T follicular helper cell (primary cell): ENCODE measurements around the gene MAP3K7.
A peak's percentile ranks its signal among the peaks of the same experiment; 100 is the strongest.

Source experiments
- DNase-seq: peaks from one replicate; pipeline ENCODE4 v3.0.0-alpha.2; 2020; ENCODE audit warnings: low read depth
- total RNA-seq, 2 experiments: gene quantifications; one replicate each; lab custom pipeline; 2026; lab: John Stamatoyannopoulos, UW

MAP3K7 gene
- 66.7 to 82.1 reads per million in 2 experiments for total RNA-seq

- DNase-seq = peak; percentile 89
Observed at GRCh38 chr6:90586836-90587638, at the start of gene MAP3K7. Gene MAP3K7 (minus strand): TSS chr6:90587072. CDS start chr6:90586883, 189 bp downstream.

DNA sequence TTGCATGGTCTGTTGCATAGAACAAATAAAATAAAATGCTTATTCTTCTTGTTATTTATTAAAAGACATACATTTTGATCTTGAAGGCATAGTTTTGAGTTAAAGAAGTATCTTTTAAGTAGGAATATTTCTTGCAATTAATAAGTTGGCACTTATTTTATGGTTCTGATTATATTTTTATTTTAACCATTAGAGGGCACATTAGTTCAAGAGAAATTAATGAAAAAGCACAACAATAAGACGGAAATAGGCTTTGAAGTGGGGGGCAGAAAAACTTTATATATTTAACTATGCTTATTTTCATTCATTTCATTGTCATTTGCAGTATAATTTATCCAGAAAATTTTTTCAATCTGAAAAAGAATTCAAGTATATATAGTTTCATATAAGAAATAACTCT is 44.2 kb upstream of the MAP3K7 start:
- DNase-seq = no peak

DNA sequence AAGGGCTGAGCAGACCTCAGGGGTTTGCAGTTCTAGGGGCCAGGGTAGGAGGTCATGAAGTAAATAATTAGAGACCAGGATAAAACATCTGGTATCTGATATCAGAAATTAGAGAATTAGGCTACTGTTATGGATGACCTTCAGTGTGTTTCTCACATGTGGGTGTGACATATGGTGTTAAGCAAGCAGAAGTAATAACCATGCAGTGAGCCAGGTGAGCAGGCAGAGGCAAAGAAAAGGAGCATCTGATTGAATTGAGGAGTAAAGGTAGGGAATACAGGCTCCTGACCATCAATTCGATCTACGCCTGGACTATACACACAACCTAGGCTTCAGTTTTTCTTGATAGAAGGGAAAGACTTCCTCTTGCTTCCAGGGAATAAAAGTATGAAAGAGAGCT is 34.7 kb upstream of the MAP3K7 start:
- DNase-seq = no peak

GRCh38 chr6:90619221-90619620 is 32.3 kb upstream of the MAP3K7 start:
- DNase-seq = no peak

DNA sequence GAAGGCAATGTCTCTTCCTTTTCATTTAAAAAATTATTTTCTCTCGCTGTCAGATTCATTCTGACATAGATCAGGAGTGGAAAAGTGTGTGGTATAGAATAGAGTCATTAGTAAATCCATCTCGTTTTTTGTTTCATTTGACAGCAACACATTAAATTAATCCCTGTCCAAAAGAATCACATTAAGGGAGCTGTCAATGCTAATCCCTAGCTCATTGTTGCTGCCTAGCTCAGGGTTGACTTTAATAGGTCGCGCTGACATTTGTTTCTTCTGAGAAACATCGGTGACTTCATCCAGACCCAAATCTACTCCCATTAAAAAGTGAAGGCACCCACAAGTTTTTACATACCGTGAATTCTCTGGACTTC is 25.4 kb upstream of the MAP3K7 start:
- no peak for DNase-seq

GRCh38 chr6:90611543-90612312 is 24.9 kb upstream of the MAP3K7 start:
- no peak for DNase-seq

DNA sequence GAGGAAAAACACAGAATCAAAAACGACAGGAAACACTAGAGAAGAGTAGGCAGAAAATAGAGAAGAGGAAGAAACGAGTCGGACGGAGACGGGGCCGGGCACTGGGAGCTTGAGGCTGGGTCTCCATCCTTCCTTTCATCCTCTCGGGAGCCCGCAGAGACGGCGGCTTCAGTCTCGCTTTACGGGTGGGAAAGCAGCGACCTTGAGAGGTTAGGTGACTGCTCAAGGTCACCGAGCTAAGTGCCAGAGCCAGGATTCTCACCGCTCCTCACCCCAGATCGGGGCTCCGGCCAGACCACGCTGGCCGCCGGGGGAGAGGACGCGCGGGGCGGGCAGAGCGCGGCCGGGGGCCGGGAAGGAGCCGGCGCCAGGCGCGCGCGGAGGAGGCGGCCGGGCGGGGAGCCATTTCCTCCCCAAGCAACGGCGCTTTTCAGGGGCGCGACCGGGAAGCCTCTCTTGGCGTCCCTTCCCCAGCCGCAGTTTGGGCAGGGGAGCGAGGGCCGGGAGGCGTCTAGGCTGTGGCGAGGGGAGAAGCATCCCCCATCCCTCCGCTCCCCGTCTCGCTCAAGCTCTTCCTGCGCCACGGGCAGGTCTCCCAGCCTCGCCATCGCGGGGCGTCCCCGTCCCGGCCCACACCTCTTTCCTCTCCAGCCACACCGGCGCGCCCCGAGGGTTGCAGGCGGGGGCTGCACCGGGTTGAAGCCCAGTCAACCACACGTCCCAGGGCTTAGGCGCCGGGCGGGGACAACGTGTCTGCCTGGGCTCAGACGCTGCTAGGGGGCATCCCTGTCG is 24.1 kb upstream of the MAP3K7 start:
- DNase-seq = no peak

- DNase-seq = no peak
Observed at GRCh38 chr6:90610301-90610750, 23.5 kb upstream of the MAP3K7 start.

DNA sequence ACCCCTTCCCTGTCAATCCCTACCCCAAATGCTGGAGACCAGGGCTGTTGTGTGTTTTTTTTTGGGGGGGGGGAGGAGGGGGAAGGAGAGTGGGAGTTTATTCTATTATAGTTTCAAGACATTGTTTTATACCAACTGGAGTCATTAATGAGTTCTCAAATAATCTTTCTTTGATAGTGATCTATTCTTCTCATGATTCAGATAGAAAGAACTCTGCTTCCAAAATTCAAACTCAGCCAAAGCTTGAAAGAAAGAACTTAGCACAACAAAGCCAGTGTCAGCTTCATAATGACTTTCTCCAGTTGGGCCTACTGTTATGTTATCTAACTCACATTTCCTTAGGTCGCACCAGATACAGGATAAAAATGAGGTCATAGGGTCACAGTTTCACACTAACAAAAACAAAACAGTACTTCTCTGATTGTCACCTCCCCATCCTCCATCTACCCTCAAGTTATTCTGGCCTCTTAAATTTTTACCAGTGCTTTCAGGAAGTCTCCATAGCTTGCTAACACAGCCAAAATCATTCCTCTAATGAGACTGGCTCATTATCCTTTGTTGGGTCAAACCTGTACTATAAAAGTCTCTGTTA is 19.0 kb upstream of the MAP3K7 start:
- DNase-seq = no peak

DNA sequence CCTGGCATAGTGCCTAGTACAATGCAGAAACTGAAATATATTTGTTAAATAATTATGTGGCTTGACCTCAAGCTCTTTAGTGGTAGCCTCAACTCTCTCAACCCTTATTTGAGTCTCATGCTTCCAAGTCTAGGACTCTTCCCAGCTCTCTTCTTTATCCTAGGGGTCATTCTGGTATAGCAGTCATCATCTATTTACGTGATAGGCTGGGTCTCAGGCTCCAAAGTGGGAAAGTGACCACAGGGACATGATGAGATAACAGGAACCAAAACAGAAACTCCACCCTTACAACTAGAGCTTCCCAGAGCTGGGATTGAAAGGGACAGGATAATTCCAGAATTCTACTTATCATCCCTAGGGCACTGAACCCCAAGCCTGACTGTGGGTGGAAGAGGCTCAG is 17.7 kb upstream of the MAP3K7 start:
- no peak for DNase-seq

- DNase-seq = no peak
Observed at GRCh38 chr6:90599151-90599550, 12.3 kb upstream of the MAP3K7 start.

DNA sequence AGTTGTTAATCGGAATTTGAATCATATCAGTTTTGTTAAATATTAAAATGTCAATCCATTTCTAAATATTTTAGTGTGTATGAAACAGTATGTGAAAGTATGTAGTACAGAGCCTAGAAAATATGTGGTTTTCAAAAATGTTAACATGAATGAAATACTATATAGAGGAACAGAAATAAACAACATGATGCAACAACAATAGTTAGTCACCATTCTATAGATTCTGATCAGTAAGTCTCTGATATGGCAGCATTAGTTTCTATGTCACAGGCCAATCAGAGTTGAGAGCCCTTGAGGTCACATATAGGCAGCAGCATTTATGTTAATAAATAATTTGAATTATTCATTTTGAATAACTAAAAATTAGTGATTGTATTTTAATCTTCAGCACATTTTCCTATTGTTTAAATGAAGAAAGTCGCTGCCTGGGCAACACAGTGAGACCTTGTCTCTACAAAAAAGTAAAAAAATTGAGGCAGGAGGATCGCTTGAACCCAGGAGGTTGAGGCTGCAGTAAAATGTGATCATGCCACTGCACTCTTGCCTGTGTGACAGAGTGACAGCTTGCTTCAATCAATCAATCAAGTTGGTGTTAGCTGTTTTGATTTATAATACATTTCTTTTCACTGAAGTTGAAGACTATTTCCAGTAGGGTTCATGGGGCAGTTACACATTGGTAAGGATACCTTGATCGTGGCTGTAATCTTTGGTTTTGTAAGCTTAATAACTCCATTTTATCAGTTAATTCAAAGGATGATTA is 11.5 kb upstream of the MAP3K7 start:
- no peak for DNase-seq

- no peak for DNase-seq
Observed at GRCh38 chr6:90596967-90597539, 10.2 kb upstream of the MAP3K7 start.

GRCh38 chr6:90595854-90596253 is 9.0 kb upstream of the MAP3K7 start:
- DNase-seq = no peak

GRCh38 chr6:90586546-90586835 is 381 bp downstream of the MAP3K7 start:
- DNase-seq = no peak

DNA sequence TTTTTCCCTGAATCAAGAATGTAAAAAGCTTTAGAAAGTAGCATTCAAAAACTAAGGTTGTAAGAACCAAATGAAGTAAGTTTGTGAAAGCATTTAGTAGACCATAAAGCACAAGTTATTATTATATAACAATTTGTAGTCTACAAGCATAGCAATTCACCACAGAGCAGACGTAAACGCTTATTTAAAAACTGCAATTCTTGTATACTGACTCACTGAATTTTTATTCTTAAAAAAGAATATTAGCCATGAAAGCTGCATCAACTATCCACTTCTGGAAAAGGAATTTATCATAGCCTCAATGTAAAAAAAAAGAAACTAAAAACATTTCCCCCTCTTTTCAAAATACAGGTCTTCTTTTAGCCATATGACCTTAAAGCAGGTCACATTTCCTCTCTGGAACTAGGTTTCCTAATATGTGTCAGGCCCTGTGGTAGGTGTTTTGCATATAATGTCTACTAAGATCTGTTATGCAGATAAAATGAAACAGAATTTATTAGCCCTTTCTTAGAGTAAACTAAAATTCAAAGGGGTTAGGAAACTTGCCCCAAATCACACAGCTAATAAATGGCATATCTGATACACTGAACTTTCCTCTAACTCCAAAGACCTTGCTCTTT is 2.1 kb downstream of the MAP3K7 start:
- no peak for DNase-seq

- DNase-seq = no peak
Observed at GRCh38 chr6:90583836-90584481, 2.9 kb downstream of the MAP3K7 start.

- DNase-seq = no peak
Observed at GRCh38 chr6:90583179-90583835, 3.6 kb downstream of the MAP3K7 start.

- no peak for DNase-seq
Observed at GRCh38 chr6:90581146-90581545, 5.7 kb downstream of the MAP3K7 start.
